HepG2 (cell line): ENCODE results near the gene TOR2A. TPM values are rescaled to one million over a fixed set of nuclear protein-coding genes. Genes with fewer than 3 reads are reported as not detected.

Experiments
- ATAC-seq: fragments of 200-7000 bp; cut with Tn5 transposase; 3 replicates; pipeline ENCODE4 v1.9.1; 2020; ENCODE audit warnings: mild to moderate bottlenecking, moderate library complexity
- BruUV-seq: library from RNA; stranded (reverse); fragments of 400-500 nt; replicated peaks from 2 replicates; lab custom pipeline; 2021; lab: Mats Ljungman, UMichigan
- CTCF ChIA-PET: fragments of 300-600 bp; formaldehyde crosslinking; extraction: SDS; loops from one replicate; lab custom pipeline; 2021; ENCODE audit warnings: low total read pairs, inconsistent platforms, low intra/inter-chr PET ratio; lab: Yijun Ruan, JAX
- POLR2A ChIA-PET: fragments of 350-600 bp; sonication (Branson Sonifier 250); formaldehyde crosslinking; loops from one replicate; lab custom pipeline; 2020; ENCODE audit warnings: antibody characterized with exemption, inconsistent platforms; lab: Yijun Ruan, JAX
- DNase-seq: peaks from one replicate; pipeline ENCODE4 v3.0.0-alpha.2; 2015; ENCODE audit warnings: low spot score
- FAIRE-seq: peaks from 3 replicates; lab custom pipeline; 2011; peaks lifted over from hg19 to GRCh38; lab: Jason Lieb, UNC
- H2AFZ ChIP-seq: one replicate; pipeline ENCODE4 v1.6.1; 2011; ENCODE audit warnings: low read length, inconsistent platforms
- H3K27ac ChIP-seq: fragments of 300-600 bp; 3 replicates; pipeline ENCODE4 v1.8.0; 2011; ENCODE audit warnings: mixed run types, mild to moderate bottlenecking, mixed read lengths, low read length, inconsistent platforms; ENCODE audit not compliant: insufficient read depth; ENCODE audit errors: extremely low read length
- H3K27me3 ChIP-seq, 2 experiments: fragments of 200-600 bp in 1 of 2; 2 replicates in 1 of 2; 3 replicates in 1 of 2; pipeline versions ENCODE4 v1.6.0 to v1.8.0; 2011; ENCODE audit warnings: low read length in 2 of 2, mild to moderate bottlenecking in 2 of 2, moderate library complexity in 2 of 2, inconsistent platforms in 1 of 2; ENCODE audit not compliant: insufficient read depth in 2 of 2, control insufficient read depth in 1 of 2
- H3K36me3 ChIP-seq, 2 experiments: fragments of 200-600 bp in 1 of 2; replicated peaks in 1 of 2; 2 replicates in 1 of 2; 3 replicates in 1 of 2; pipeline versions ENCODE4 v1.5.1 to v1.8.0; 2011; ENCODE audit warnings: low read length in 2 of 2, inconsistent platforms in 1 of 2; ENCODE audit not compliant: insufficient read depth in 2 of 2, control insufficient read depth in 1 of 2
- H3K4me1 ChIP-seq: 2 replicates; pipeline ENCODE4 v1.5.1; 2012; ENCODE audit warnings: low read length, inconsistent platforms; ENCODE audit not compliant: insufficient read depth
- H3K4me2 ChIP-seq: 2 replicates; pipeline ENCODE4 v1.6.0; 2011; ENCODE audit warnings: low read depth, low read length, inconsistent platforms
- H3K4me3 ChIP-seq, 3 experiments: fragments of 200-600 bp in 1 of 3; sonication (generic), shearing (Covaris generic) in 1 of 3; replicated peaks in 1 of 3; 2 replicates each; pipeline ENCODE4 v1.5.1; 2011 to 2016; ENCODE audit warnings: low read length in 3 of 3, inconsistent platforms in 2 of 3, low read depth in 2 of 3, mild to moderate bottlenecking in 2 of 3, control low read depth in 1 of 3, mixed read lengths in 1 of 3; ENCODE audit not compliant: insufficient read depth in 1 of 3
- H3K79me2 ChIP-seq: one replicate; pipeline ENCODE4 v1.6.1; 2011; ENCODE audit warnings: low read length, inconsistent platforms; ENCODE audit not compliant: insufficient read depth
- H3K9ac ChIP-seq: 2 replicates; pipeline ENCODE4 v1.6.0; 2011; ENCODE audit warnings: mild to moderate bottlenecking, low read depth, low read length, inconsistent platforms; ENCODE audit not compliant: insufficient read depth
- H3K9me3 ChIP-seq: 2 replicates; pipeline ENCODE4 v1.5.1; 2012; ENCODE audit warnings: mild to moderate bottlenecking, low read length
- H4K20me1 ChIP-seq: 2 replicates; pipeline ENCODE4 v1.6.0; 2011; ENCODE audit warnings: inconsistent platforms, mild to moderate bottlenecking, low read length, moderate library complexity; ENCODE audit not compliant: insufficient read depth
- CCAR2 ChIP-seq: fragments of 200-400 bp; formaldehyde crosslinking; optimal IDR thresholded peaks from 2 replicates; pipeline ENCODE3; 2018; ENCODE audit warnings: low read depth, mild to moderate bottlenecking, low read length, moderate library complexity
- EZH2 ChIP-seq: conservative IDR thresholded peaks from 2 replicates; pipeline ENCODE4 v1.6.1; 2012; ENCODE audit warnings: mild to moderate bottlenecking, low read depth, low read length, moderate library complexity
- FOSL2 ChIP-seq: sonication (generic); formaldehyde crosslinking; IDR thresholded peaks from 2 replicates; pipeline ENCODE4 v1.4.0; 2020; ENCODE audit warnings: missing genetic modification reagents
- HDAC2 ChIP-seq: sonication (generic); formaldehyde crosslinking; IDR thresholded peaks from 2 replicates; pipeline ENCODE4 v1.4.0; 2020; ENCODE audit warnings: missing genetic modification reagents
- JUN ChIP-seq: sonication (generic); formaldehyde crosslinking; IDR thresholded peaks from 2 replicates; pipeline ENCODE4 v1.4.0; 2020; ENCODE audit warnings: mild to moderate bottlenecking, missing genetic modification reagents
- POLR2AphosphoS5 ChIP-seq: IDR thresholded peaks from 2 replicates; pipeline ENCODE4 v1.6.1; 2012; ENCODE audit warnings: low read depth, low read length
- WGBS: methylation state at CpG from one replicate; pipeline ENCODE4 v1.1.6; 2017; ENCODE audit warnings: low lambda C conversion rate; 5-methylcytosine and 5-hydroxymethylcytosine counted together
- in situ Hi-C: cut with HindIII; loops from 2 replicates; pipeline ENCODE4 v1.10.0; 2017; ENCODE audit warnings: low pct_unique_long_range_greater_than_20kb; ENCODE audit not compliant: extremely low pct_ligation_motif_present
- intact Hi-C: fragments of 100-400 bp; cut with micrococcal nuclease; formaldehyde crosslinking; loops from one replicate; pipeline ENCODE4 v1.10.0; 2022; ENCODE audit not compliant: unreplicated experiment
- polyA plus RNA-seq, 8 experiments: library from polyadenylated mRNA; depleted of rRNA in 3 of 8; stranded (reverse) in 7 of 8; unstranded in 1 of 8; fragments of >200 nt; fragmentation: Illumina TruSeq in 4 of 8; extraction: Trizol in 4 of 8; gene quantifications; 2 replicates each; pipeline versions ENCODE4 v1.2.1 to v1.2.3, GENCODE V29; 2011 to 2016; ENCODE audit warnings: low read depth in 4 of 8, missing spikeins in 1 of 8, mixed read lengths in 1 of 8; ENCODE audit not compliant: insufficient read depth in 1 of 8
- total RNA-seq, 5 experiments: library from RNA; depleted of rRNA; stranded (reverse); fragments of >200 nt; fragmentation: Illumina TruSeq; extraction: Trizol; gene quantifications; 2 replicates each; pipeline ENCODE4 v1.2.3, GENCODE V29; 2016; ENCODE audit warnings: low read depth in 1 of 5
- TF ChIP-seq, protein P1 (sequence below): sonication (generic); formaldehyde crosslinking; IDR thresholded peaks from 2 replicates; pipeline ENCODE4 v1.4.0; 2020; ENCODE audit warnings: mild to moderate bottlenecking, missing genetic modification reagents

Gene TOR2A
- total and polyA plus RNA-seq, 2 of the 13 experiments (the other 11 are each of a cell fraction or from before 2014, with no cell fraction given): 3.5 to 7.2 TPM

DNA sequence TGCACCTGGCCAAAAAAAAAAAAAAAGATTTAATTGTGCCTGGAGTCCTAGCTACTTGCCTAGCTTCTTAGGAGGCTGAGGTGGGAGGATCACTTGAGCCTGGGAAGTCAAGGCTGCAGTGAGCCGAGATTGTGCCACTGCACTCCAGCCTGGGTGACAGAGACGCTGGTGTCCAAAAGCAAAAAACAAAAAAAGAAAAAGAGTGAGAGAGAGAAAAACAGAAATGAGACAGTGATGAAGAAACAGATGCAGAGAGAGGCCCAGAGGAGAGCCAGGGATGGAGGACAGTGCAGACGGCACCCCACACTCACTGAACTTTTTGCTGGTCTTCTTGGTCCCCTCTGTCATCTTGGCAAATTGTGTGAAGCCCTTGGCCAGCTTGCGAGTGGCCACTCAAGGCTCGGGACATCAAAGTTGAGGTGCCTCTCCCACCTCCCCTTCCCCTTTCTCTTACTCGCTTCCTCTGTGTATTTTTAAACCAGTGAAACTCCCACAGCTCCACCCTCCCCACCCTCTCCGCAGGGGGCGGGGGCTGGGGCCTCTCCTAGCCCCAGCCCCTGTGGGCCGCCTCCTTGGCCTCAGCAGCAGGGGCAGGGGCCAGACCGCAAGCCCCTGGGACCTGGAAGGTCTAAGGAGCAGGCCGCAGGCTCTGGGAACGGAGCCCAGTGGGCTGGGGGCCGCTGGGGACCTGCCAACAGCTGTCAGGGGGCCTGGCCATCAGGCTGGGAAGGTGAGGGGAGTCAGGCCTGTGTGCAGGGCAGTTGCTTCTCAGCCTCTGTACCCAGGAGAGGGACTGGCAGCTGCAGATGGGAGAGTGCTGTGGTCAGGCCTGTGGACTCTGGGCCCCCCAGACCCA, 43.4 kb upstream of the TOR2A start, which contains the start of gene SH2D3C (continued):
- TF ChIP-seq CCAR2: no peak
- TF ChIP-seq, protein P1, sequence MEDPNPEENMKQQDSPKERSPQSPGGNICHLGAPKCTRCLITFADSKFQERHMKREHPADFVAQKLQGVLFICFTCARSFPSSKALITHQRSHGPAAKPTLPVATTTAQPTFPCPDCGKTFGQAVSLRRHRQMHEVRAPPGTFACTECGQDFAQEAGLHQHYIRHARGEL (CRISPR knock-in tag): no peak
- TF ChIP-seq HDAC2 (CRISPR knock-in tag): no peak
- no peak for TF ChIP-seq JUN (CRISPR knock-in tag)
- TF ChIP-seq FOSL2 (CRISPR knock-in tag): no peak
- TF ChIP-seq EZH2: no peak

DNA sequence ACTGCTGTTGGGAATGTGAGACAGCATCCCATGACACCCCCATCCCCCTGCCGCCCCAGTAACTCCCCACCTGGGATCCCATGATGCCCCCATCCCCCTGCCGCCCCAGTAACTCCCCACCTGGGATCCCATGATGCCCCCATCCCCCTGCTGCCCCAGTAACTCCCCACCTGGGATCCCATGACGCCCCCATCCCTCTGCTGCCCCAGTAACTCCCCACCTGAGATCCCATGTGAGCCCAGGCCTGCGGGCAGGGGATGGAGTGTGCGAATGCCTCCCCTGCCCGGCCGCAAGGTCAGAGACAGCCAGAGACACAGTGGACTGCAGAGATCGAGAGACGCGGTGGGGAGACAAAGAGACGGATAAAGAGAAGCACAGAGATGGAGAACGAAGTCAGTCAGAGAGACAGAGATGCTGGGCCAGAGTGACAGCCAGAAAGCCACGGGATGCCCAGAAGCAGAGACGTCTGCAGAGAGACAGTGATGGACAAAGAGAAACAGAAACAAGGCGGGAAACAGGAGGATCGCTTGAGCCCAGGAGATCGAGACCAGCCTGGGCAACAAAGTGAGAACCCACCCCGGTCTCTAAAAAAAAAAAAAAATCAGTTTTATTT, 42.4 kb upstream of the TOR2A start:
- no peak overlapping the region for H3K9ac ChIP-seq
- H3K4me1 ChIP-seq: peaks cover 24% of the 10 kb centered on the region
- in situ Hi-C loops (no loop called here), intact Hi-C loops (no loop called here)
- FAIRE-seq: no peak
- H3K27ac ChIP-seq: no peak overlapping the region
- no peak for ATAC-seq
- ChIA-PET CTCF (no interaction called here), POLR2A (no interaction called here)
- H3K36me3 ChIP-seq: no peaks in the 10 kb centered on the region
- H3K4me2 ChIP-seq: no peak overlapping the region
- WGBS: 58% methylated on average over 18 of the region's 18 CpGs
- no TSS peak for BruUV-seq
- peaks cover 1 to 33% of the 10 kb centered on the region in 2 experiments; a peak in 3 of 5 replicates for H3K27me3 ChIP-seq
- no peaks in the 10 kb centered on the region for H3K79me2 ChIP-seq
- no peak overlapping the region for H2AFZ ChIP-seq
- DNase-seq: no peak
- TF ChIP-seq POLR2AphosphoS5: no peak
- H3K4me3 ChIP-seq: no peak overlapping the region
- no peaks in the 10 kb centered on the region for H4K20me1 ChIP-seq
- H3K9me3 ChIP-seq: no peaks in the 10 kb centered on the region
